Sigmoid colon (tissue), 4 donors: ENCODE measurements around the gene GRB10.
"Not testable (repeated sequence)": the region's sequence is repeated elsewhere in the genome, so short reads cannot be mapped to it uniquely, and the experiment has no call there.

Experiments
- EP300 ChIP-seq, 4 donors: sonication (generic); formaldehyde crosslinking; IDR thresholded peaks; one replicate each; pipeline ENCODE4 v1.6.1; 2017; ENCODE audit warnings: antibody characterized with exemption in 4 of 4
- POLR2A ChIP-seq, 2 donors: fragments of 450-650 bp; IDR thresholded peaks; one replicate each; pipeline ENCODE4 v1.6.1; 2016; ENCODE audit warnings: antibody characterized with exemption in 2 of 2, mild to moderate bottlenecking in 2 of 2, moderate library complexity in 2 of 2
- POLR2AphosphoS5 ChIP-seq, 4 donors: sonication (generic); formaldehyde crosslinking; IDR thresholded peaks; one replicate each; pipeline ENCODE4 v1.6.1; 2017; ENCODE audit warnings: antibody characterized with exemption in 4 of 4
- TF ChIP-seq, protein P1 (sequence below), 4 experiments: fragments of 450-650 bp in 3 of 4; fragments of 200-600 bp in 1 of 4; IDR thresholded peaks; one replicate each; pipeline ENCODE4 v1.5.1; 2016 to 2019; ENCODE audit warnings: antibody characterized with exemption in 4 of 4, mild to moderate bottlenecking in 3 of 4, moderate library complexity in 2 of 4

DNA sequence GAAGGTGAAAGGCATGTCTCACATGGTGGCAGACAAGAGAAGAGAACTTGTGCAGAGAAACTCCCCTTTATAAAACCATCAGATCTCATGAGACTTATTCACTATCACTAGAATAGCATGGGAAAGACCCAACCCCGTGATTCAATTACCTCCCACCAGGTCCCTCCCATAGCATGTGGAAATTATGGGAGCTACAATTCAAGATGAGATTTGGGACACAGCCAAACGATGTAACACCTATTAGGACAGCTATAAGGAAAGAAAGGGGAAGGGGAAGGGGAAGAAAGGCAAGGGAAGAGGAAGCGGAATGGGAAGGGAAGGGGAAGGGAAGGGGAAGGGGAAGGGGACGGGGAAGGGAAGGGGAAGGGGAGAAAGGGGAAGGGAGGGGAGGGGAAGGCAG, 9.6 kb downstream of the GRB10 start:
- TF ChIP-seq, protein P1, sequence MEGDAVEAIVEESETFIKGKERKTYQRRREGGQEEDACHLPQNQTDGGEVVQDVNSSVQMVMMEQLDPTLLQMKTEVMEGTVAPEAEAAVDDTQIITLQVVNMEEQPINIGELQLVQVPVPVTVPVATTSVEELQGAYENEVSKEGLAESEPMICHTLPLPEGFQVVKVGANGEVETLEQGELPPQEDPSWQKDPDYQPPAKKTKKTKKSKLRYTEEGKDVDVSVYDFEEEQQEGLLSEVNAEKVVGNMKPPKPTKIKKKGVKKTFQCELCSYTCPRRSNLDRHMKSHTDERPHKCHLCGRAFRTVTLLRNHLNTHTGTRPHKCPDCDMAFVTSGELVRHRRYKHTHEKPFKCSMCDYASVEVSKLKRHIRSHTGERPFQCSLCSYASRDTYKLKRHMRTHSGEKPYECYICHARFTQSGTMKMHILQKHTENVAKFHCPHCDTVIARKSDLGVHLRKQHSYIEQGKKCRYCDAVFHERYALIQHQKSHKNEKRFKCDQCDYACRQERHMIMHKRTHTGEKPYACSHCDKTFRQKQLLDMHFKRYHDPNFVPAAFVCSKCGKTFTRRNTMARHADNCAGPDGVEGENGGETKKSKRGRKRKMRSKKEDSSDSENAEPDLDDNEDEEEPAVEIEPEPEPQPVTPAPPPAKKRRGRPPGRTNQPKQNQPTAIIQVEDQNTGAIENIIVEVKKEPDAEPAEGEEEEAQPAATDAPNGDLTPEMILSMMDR (IDR thresholded peaks at IDR 0.05), result not testable (repeated sequence)
- TF ChIP-seq POLR2AphosphoS5, POLR2A, EP300 (IDR thresholded peaks at IDR 0.05): not testable (repeated sequence)
